SK-N-MC (cell line): Measurements from ENCODE around the gene MMP24OS.

Experiments used
- EZH2 ChIP-seq: fragments of 200-600 bp; sonication (generic); IDR thresholded peaks from one replicate; pipeline ENCODE4 v1.6.1; 2017; ENCODE audit warnings: antibody characterized with exemption
- FOXP2 ChIP-seq: optimal IDR thresholded peaks from 2 replicates; pipeline ENCODE3; 2011; ENCODE audit warnings: mild to moderate bottlenecking, moderate library complexity; ENCODE audit not compliant: insufficient read depth; ENCODE audit errors: extremely low read length, control extremely low read depth
- POLR2AphosphoS5 ChIP-seq: IDR thresholded peaks from 2 replicates; pipeline ENCODE4 v1.6.1; 2012; ENCODE audit warnings: mild to moderate bottlenecking, low read depth, low read length, borderline replicate concordance

- TF ChIP-seq EZH2 (no peak), POLR2AphosphoS5 (no peak), FOXP2 (no peak)
Observed at GRCh38 chr20:35286899-35287508, 9.1 kb upstream of the MMP24OS start.
